HG03196 (cell line): ENCODE measurements around the gene BLOC1S4.

Source experiments
- ATAC-seq: cut with Tn5 transposase; IDR thresholded peaks from one replicate; pipeline ENCODE4 v1.9.1; 2021; ENCODE audit not compliant: unreplicated experiment

Gene BLOC1S4

GRCh38 chr4:6689506-6689960, 26.4 kb upstream of the BLOC1S4 start:
- no peak for ATAC-seq

- ATAC-seq, result no peak
Measured at GRCh38 chr4:6692379-6692778, 23.6 kb upstream of the BLOC1S4 start.

GRCh38 chr4:6692806-6693205, 23.2 kb upstream of the BLOC1S4 start:
- ATAC-seq, result no peak

GRCh38 chr4:6693231-6694176, 22.5 kb upstream of the BLOC1S4 start, which contains the start of gene S100P:
TSS of gene S100P (plus strand) at chr4:6693878. CDS start at chr4:6693933, 55 bp downstream.
- ATAC-seq, result no peak

GRCh38 chr4:6694177-6694901, 21.6 kb upstream of the BLOC1S4 start:
- no peak for ATAC-seq

GRCh38 chr4:6695660-6696610, 20.0 kb upstream of the BLOC1S4 start:
- no peak for ATAC-seq

GRCh38 chr4:6696611-6697010, 19.4 kb upstream of the BLOC1S4 start:
- no peak for ATAC-seq

DNA sequence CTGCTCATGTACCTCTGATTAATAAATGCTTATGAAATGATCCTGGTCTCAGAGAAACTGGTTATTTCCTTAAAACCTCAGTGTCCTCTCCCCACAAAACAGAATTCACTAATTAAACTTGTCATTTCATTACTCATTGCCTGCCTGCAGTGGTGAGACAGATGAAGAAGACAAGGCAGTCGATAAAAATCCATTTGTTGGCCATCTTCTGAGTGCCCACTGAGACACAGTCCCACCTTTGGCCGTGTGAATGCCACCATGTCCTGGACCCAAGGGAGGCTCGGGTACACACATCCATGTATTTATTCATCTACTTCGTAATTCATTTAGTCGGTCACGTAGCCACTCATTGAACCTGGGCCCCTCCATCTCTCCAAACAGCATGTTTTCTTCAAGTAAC, 18.8 kb upstream of the BLOC1S4 start:
- ATAC-seq, result no peak

DNA sequence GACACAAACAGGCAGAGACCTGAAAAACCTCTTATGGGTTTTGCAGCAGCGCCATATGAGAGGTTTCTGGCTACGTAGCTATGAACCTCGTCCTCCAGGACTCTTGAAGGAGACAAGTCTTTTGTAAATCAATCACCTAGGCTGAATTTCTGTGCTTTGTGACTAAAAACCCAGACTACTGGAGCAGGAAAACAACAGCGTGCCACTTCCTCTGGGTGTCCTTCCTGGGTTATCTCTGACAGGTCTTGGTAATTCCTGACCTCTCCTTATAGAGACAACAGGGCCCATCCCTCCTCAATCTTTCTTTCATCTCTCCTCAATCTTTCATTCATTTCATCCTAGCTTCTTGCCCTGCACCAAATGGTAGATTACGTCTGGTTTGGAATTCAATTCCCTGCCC, 16.6 kb upstream of the BLOC1S4 start:
- no peak for ATAC-seq

DNA sequence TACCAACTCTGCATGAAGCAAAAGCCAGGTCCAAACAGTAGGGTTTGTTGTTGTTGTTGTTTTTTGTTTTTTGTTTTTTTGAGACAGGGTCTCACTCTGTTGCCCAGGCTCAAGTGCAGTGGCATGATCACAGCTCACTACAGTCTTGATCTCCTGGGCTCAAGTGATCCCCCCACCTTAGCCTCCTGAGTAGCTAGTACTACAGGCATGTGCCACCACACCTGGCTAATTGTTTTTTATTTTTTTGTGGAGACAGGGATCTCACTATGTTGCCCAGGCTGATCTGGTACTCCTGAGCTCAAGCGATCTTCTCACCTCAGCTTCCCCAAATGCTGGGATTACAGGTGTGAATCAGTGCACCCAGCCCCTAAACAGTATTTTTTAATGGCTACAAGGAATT, 16.1 kb upstream of the BLOC1S4 start:
- no peak for ATAC-seq

GRCh38 chr4:6701371-6701770, 14.6 kb upstream of the BLOC1S4 start:
- no peak for ATAC-seq

- ATAC-seq, result no peak
Measured at GRCh38 chr4:6702761-6703160, 13.2 kb upstream of the BLOC1S4 start.

DNA sequence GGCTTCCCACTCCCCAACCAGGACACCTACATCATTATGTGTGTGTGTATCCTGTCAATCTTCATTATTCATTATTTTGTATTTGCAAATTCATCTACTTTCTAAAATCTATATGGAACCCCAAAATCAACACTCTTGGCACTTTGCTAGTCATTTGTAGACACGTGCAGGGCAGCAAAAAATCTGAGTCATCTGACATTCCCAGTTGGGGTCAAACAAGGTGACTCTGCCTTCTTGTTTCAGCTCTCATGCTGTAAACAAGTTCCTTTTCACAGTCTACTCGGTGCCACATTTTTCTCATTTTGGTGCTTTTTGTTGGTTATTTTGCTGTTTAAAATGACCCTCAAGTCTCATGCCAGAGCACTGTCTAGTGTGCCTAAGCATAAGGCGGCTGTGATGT, 12.2 kb upstream of the BLOC1S4 start:
- ATAC-seq, result no peak

GRCh38 chr4:6705646-6706045, 10.3 kb upstream of the BLOC1S4 start:
- ATAC-seq, result no peak

- no peak for ATAC-seq
Measured at GRCh38 chr4:6706173-6706572, 9.8 kb upstream of the BLOC1S4 start.

GRCh38 chr4:6709230-6710114, 6.5 kb upstream of the BLOC1S4 start, which contains the start of gene MRFAP1L1:
TSS of gene MRFAP1L1 (minus strand) at chr4:6709865. CDS start at chr4:6709629, 236 bp downstream.
- ATAC-seq, result peak; percentile 76

GRCh38 chr4:6710282-6710681, 5.7 kb upstream of the BLOC1S4 start:
- no peak for ATAC-seq

- no peak for ATAC-seq
Measured at GRCh38 chr4:6710996-6711395, 5.0 kb upstream of the BLOC1S4 start.

DNA sequence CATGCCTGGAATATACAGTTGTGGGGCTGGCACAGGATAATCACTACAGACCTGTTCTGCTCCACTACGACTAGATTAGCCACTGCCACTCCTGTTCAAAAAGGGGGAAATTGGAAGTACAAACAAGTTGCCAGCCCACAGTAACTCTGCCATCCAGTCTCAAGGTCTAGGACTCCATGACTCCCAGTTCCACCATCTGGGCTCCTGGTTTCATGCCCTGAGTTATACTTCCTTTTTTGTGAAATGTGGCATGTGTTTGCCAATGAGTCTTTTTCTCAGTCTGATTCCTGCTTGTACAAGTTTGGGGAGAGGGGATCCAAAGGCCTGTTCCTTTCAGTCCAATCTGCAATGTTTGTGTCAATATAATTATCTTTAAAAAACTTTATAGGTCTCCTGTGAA, 1.0 kb upstream of the BLOC1S4 start:
- ATAC-seq, result no peak

- no peak for ATAC-seq
Measured at GRCh38 chr4:6715704-6716017, 313 bp upstream of the BLOC1S4 start.
